ENCODE measurements around the gene CSNK1E.
"Not testable (repeated sequence)": the region's sequence is repeated elsewhere in the genome, so short reads cannot be mapped to it uniquely, and the experiment has no call there.

CSNK1E gene

GRCh38 chr22:38317122-38317994 is at the start of gene CSNK1E:
Gene CSNK1E (minus strand): TSS chr22:38317433. CDS start chr22:38314157, 3,276 bp downstream.
- peak; percentile 63 for DNase-seq (ENCODE audit: low spot score)

- DNase-seq (ENCODE audit: low spot score) = not testable (repeated sequence)
Observed at GRCh38 chr22:38365829-38366228, 48.6 kb upstream of the CSNK1E start.

GRCh38 chr22:38365174-38365573 is 47.9 kb upstream of the CSNK1E start:
- DNase-seq (ENCODE audit: low spot score) = not testable (repeated sequence)

- DNase-seq (ENCODE audit: low spot score) = not testable (repeated sequence)
Observed at GRCh38 chr22:38360560-38360959, 43.3 kb upstream of the CSNK1E start.

- DNase-seq (ENCODE audit: low spot score) = not testable (repeated sequence)
Observed at GRCh38 chr22:38359817-38360216, 42.6 kb upstream of the CSNK1E start.

GRCh38 chr22:38357971-38358370 is 40.7 kb upstream of the CSNK1E start:
- not testable (repeated sequence) for DNase-seq (ENCODE audit: low spot score)

- DNase-seq (ENCODE audit: low spot score) = no peak
Observed at GRCh38 chr22:38355275-38355674, 38.0 kb upstream of the CSNK1E start.

- no peak for DNase-seq (ENCODE audit: low spot score)
Observed at GRCh38 chr22:38353701-38354100, 36.5 kb upstream of the CSNK1E start.

GRCh38 chr22:38353142-38353629 is 36.0 kb upstream of the CSNK1E start:
- peak; percentile 43 for DNase-seq (ENCODE audit: low spot score)

GRCh38 chr22:38352436-38352835 is 35.2 kb upstream of the CSNK1E start:
- no peak for DNase-seq (ENCODE audit: low spot score)

- no peak for DNase-seq (ENCODE audit: low spot score)
Observed at GRCh38 chr22:38350444-38351359, 33.5 kb upstream of the CSNK1E start.

- DNase-seq (ENCODE audit: low spot score) = no peak
Observed at GRCh38 chr22:38348751-38349496, 31.7 kb upstream of the CSNK1E start.

GRCh38 chr22:38347944-38348750 is 30.9 kb upstream of the CSNK1E start:
- DNase-seq (ENCODE audit: low spot score) = peak; percentile 88

GRCh38 chr22:38347181-38347943 is 30.1 kb upstream of the CSNK1E start:
- DNase-seq (ENCODE audit: low spot score) = no peak

- no peak for DNase-seq (ENCODE audit: low spot score)
Observed at GRCh38 chr22:38346506-38346905, 29.3 kb upstream of the CSNK1E start.

GRCh38 chr22:38345782-38346181 is 28.5 kb upstream of the CSNK1E start:
- no peak for DNase-seq (ENCODE audit: low spot score)

GRCh38 chr22:38339893-38340292 is 22.7 kb upstream of the CSNK1E start:
- not testable (repeated sequence) for DNase-seq (ENCODE audit: low spot score)

GRCh38 chr22:38338772-38339379 is 21.6 kb upstream of the CSNK1E start:
- no peak for DNase-seq (ENCODE audit: low spot score)

- no peak for DNase-seq (ENCODE audit: low spot score)
Observed at GRCh38 chr22:38336699-38337098, 19.5 kb upstream of the CSNK1E start.

- peak; percentile 49 for DNase-seq (ENCODE audit: low spot score)
Observed at GRCh38 chr22:38335077-38335476, 17.8 kb upstream of the CSNK1E start.
